ENCODE data around the gene TAF4B. TPM values are rescaled to one million over a fixed set of nuclear protein-coding genes. Genes with fewer than 3 reads are reported as not detected.
A peak's percentile ranks its signal among the peaks of the same experiment; 100 is the strongest.

The TAF4B gene
- polyA plus RNA-seq, 1 of the 3 experiments (the other 2 are of a cell fraction), result 1.3 TPM

DNA sequence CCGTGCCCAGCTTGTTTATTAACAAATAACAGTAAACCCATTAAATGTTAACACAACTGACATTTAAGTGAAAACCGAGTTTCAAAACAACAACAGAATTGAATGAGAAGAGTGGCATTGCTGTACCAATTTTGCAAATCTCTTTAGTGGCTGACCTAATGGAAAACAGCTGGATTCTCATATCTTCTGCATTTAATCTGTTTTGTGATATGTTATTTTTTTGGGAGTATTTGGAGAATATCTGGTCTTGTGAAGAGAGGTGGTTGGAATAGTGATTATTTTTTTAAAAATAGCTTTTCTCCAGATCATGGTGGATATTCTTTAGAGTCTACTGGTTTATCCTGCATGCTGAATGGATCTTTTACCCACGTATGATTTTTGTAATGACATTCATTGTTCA lies 51.1 kb downstream of the TAF4B start:
- H3K4me3 ChIP-seq (ENCODE audit: low read depth in 2 of 2, low read length in 1 of 2), result no peak overlapping the region; a peak in 1 of 4 replicates
- no peaks in the 10 kb centered on the region for H3F3A ChIP-seq (replicated peaks; ENCODE audit: insufficient read depth)
- peaks cover 0 to 3% of the 10 kb centered on the region in 2 experiments; a peak in 1 of 4 replicates for H3K4me1 ChIP-seq (ENCODE audit: control insufficient read depth in 1 of 2, insufficient read depth in 2 of 2, low read depth in 1 of 2, low read length in 1 of 2)
- CTCF ChIA-PET, result interaction anchor here (0.6 to 1.4 kb wide), 3 partner anchors 10 to 247 kb away, joined by 3 read pairs; no protein-coding TSS in a partner anchor
- no peaks in the 10 kb centered on the region for H3K27me3 ChIP-seq (ENCODE audit: insufficient read depth)
- 63% methylated on average over 3 of the region's 3 CpGs for WGBS (ENCODE audit: low lambda C conversion rate)
- no peaks in the 10 kb centered on the region for H3K9me3 ChIP-seq
- no peaks in the 10 kb centered on the region for H3K79me2 ChIP-seq (ENCODE audit: insufficient read depth)
- TF ChIP-seq TAF1 (IDR thresholded peaks at IDR 0.05; ENCODE audit: borderline replicate concordance, low read depth, low read length), result no peak
- TF ChIP-seq GATA2 (CRISPR knock-in tag; IDR thresholded peaks at IDR 0.05), result 0 out of 2 replicates have a peak, but pooled peaks have one; percentile 27
- peaks cover 0 to 4% of the 10 kb centered on the region in 2 experiments for H3K36me3 ChIP-seq (replicated peaks in 1 of 2; ENCODE audit: control insufficient read depth in 1 of 2, insufficient read depth in 2 of 2, low read length in 1 of 2)
- DNase-seq, result no peak
- POLR2A ChIA-PET, result no interaction called here
- no peak overlapping the region for H3K4me2 ChIP-seq
- H3K9ac ChIP-seq, result no peak overlapping the region
- no peak overlapping the region for H3K27ac ChIP-seq (ENCODE audit: low read depth in 2 of 2, low read length in 1 of 2)
- H3K9me2 ChIP-seq, result no peaks in the 10 kb centered on the region
- no peak overlapping the region for H2AFZ ChIP-seq (ENCODE audit: low read depth)
- H4K20me1 ChIP-seq (ENCODE audit: insufficient read depth), result no peaks in the 10 kb centered on the region

DNA sequence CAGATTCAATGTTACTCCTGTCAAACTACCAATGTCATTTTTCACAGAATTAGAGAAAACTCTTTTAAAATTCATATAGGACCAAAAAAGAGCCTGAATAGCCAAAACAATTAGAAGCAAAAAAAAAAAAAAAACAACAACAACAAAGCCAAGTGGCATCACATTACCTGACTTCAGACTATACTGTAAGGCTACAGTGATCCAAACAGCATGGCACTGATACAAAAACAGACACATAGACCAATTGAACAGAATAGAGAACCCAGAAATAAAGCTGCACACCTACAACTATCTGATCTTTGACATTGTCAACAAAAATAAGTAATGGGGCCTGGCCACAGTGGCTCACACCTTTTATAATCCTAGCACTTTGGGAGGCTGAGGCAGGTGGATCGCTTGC lies 53.2 kb downstream of the TAF4B start:
- H4K20me1 ChIP-seq (ENCODE audit: insufficient read depth), result no peaks in the 10 kb centered on the region
- no peak overlapping the region for H3K4me3 ChIP-seq (ENCODE audit: low read depth in 2 of 2, low read length in 1 of 2)
- H3K9me3 ChIP-seq, result no peaks in the 10 kb centered on the region
- peaks cover 0 to 3% of the 10 kb centered on the region in 2 experiments; a peak in 1 of 4 replicates for H3K4me1 ChIP-seq (ENCODE audit: control insufficient read depth in 1 of 2, insufficient read depth in 2 of 2, low read depth in 1 of 2, low read length in 1 of 2)
- no peak overlapping the region for H3K4me2 ChIP-seq
- 91% methylated on average over 1 of the region's 1 CpG for WGBS (ENCODE audit: low lambda C conversion rate)
- no peaks in the 10 kb centered on the region for H3K79me2 ChIP-seq (ENCODE audit: insufficient read depth)
- no peaks in the 10 kb centered on the region for H3K9me2 ChIP-seq
- ChIA-PET CTCF (no interaction called here), POLR2A (no interaction called here)
- TF ChIP-seq JUND (IDR thresholded peaks at IDR 0.05) (no peak), NFIC (IDR thresholded peaks at IDR 0.05; ENCODE audit: borderline replicate concordance) (no peak), USF1 (IDR thresholded peaks at IDR 0.05; ENCODE audit: borderline replicate concordance, low read depth) (no peak), TEAD4 (IDR thresholded peaks at IDR 0.05; ENCODE audit: borderline replicate concordance, insufficient read depth) (no peak), MEF2A (IDR thresholded peaks at IDR 0.05; ENCODE audit: borderline replicate concordance, low read depth) (no peak), CTCF (IDR thresholded peaks at IDR 0.05) (no peak)
- TF ChIP-seq, protein P1, sequence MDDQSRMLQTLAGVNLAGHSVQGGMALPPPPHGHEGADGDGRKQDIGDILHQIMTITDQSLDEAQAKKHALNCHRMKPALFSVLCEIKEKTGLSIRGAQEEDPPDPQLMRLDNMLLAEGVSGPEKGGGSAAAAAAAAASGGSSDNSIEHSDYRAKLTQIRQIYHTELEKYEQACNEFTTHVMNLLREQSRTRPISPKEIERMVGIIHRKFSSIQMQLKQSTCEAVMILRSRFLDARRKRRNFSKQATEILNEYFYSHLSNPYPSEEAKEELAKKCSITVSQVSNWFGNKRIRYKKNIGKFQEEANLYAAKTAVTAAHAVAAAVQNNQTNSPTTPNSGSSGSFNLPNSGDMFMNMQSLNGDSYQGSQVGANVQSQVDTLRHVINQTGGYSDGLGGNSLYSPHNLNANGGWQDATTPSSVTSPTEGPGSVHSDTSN (IDR thresholded peaks at IDR 0.05), result no peak
- H3K27me3 ChIP-seq (ENCODE audit: insufficient read depth), result no peaks in the 10 kb centered on the region
- DNase-seq, result no peak
- no peak overlapping the region for H3K27ac ChIP-seq (ENCODE audit: low read depth in 2 of 2, low read length in 1 of 2)
- H3K9ac ChIP-seq, result no peak overlapping the region
- no peaks in the 10 kb centered on the region for H3F3A ChIP-seq (replicated peaks; ENCODE audit: insufficient read depth)
- H2AFZ ChIP-seq (ENCODE audit: low read depth), result no peak overlapping the region
- peaks cover 0 to 4% of the 10 kb centered on the region in 2 experiments for H3K36me3 ChIP-seq (replicated peaks in 1 of 2; ENCODE audit: control insufficient read depth in 1 of 2, insufficient read depth in 2 of 2, low read length in 1 of 2)

Measured in SK-N-SH (cell line).